Hypothalamus (tissue), 51 donors: Measurements from ENCODE around the gene NPAS4.
A peak's percentile ranks its signal among the peaks of the same experiment; 100 is the strongest.
"Not testable (repeated sequence)": the region's sequence is repeated elsewhere in the genome, so short reads cannot be mapped to it uniquely, and the experiment has no call there.

Experiments
- DNase-seq, 51 donors: peaks; one replicate each; lab custom pipeline; 2025; lab: John Stamatoyannopoulos, UW

Gene NPAS4

DNA sequence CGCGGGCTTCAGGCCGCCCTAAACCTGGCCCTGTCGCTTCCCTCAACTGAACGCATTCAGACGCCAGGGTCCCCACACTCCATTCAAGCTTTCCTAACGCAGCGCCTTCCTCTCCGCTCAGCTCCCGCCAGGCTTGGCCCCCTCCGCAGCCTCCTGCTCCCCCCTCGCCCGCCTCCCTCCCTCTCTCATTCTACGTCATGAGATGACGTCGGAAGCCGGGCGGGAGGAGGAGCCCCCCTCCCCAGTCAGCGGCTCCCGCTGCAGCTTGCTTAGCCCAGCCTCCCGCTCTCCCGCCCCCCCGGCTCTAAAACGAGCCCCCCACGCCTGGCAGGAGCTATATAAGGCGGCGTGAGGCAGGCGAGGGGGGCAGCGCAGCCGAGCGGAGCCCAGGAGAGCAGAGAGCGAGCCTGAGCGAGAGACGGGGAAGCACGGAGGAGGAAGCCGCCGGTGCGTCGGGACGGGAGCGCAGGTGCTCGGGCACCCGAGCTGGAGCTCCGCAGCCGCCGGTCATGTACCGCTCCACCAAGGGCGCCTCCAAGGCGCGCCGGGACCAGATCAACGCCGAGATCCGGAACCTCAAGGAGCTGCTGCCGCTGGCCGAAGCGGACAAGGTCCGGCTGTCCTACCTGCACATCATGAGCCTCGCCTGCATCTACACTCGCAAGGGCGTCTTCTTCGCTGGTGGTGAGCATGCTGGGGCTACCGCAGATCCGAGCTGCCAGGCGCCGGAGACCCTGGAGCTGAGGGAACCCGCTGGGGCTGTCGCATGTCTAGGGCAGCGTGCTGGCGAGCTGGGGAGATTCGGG is at the start of gene NPAS4:
TSS of gene NPAS4 (plus strand) at position 365 of the 806 bp plus-strand sequence. CDS start at position 510, 145 bp downstream.
- DNase-seq, result peak in 21 of 51 donors; percentile 8 to 71 (median 46)

DNA sequence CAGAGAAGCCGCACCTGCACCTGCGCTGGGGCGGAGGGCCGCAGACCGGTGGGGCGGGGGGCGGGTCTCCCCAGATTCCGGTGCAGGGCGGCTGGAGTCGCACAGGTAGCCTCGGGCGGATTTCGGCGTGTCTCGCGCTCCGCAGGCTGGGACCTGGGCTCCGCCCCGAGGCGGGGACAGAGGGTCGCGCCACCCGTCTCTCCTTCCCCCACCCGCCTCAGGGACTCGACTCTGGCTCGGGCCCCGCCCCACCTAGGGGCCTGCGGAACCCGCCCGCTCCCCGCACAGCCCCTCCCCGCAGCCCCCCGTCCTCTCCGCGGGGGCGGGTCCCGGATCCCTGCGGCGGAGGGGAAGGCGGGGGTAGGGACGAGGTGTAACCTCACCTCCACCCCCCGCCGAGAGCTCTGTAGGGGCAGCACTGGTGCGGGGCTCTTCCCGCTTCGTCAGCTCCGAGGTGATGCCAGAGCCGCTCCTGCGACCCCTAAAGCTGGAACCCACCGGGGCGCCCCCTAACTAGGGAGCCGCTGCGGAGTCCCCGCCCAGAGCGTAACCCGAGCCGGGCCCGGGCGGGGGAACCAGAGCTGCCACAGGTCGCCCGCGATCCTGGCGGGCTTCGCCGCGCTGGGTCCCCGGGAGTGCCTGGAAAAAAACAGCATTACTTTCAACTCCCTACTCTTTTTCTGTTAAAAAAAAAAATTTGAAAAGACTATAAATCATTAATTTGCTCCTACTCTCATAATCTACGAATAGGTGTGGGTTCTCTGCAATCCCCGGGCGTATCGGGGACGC is 49.0 kb upstream of the NPAS4 start, which contains the start of gene SLC29A2:
TSS of gene SLC29A2 (minus strand) at position 134 of the 789 bp plus-strand sequence. CDS start 169 bp downstream, outside the sequence.
- DNase-seq, result peak in 26 of 51 donors; percentile 6 to 70 (median 48)

DNA sequence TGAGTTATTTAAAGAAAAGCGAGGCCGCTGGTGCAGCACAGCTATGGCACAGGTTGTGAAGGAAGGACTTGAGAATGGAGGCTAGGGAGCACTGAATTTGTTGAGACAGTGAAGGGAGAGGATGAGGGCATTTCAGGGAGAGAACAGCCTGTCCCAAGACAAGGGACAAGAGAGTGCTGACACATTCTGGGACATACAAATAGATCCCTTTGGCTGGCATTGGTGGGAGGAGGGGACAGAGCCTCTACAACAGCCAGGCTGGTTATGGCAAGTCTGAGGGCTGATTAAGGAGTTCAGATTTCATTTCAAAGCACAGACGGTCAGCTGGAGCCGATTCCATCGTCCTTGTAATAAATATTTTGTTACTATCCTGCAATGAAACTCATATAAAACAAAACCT is 47.6 kb upstream of the NPAS4 start:
- peak in 16 of 51 donors; percentile 14 to 66 (median 28) for DNase-seq

DNA sequence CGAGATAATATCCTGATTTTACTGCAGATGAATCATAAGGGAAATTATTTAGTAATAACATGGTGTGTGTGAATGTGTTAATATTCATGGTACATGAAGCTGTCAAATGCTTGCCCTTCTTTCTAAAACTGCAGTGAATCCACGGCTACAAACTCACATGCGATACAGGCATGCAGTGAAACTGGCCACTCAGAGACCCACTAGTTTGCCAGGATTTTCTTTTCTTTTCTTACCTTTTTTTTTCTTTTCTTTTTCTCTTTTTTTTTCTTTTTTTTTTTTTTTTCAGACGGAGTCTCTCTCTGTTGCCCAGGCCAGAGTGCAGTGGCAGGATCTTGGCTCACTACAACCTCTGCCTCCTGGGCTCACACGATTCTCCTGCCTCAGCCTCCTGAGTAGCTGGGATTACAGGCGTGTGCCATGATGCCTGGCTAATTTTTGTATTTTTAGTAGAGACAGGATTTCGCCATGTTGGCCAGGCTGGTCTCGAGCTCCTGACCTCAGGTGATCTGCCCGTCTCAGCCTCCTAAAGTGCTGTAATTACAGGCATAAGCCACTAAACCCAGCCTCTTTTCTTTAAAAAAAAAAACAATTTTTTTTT is 47.0 kb upstream of the NPAS4 start:
- not testable (repeated sequence) for DNase-seq

DNA sequence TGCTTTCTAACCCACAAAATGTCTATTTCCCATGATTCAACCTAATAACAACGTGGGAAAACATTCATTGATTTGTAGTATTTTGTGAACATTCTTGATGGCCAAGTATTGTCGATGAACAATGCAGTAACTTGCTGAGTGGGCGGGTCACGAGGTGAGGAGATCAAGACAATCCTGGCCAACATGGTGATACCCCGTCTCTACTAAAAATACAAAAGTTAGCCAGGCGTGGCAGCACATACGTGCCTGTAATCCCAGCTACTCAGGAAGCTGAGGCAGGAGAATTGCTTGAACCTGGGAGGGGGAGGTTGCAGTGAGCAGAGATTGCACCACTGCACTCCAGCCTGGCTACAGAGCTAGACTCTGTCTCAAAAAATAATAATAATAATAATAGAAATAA is 40.6 kb upstream of the NPAS4 start:
- DNase-seq, result not testable (repeated sequence)

DNA sequence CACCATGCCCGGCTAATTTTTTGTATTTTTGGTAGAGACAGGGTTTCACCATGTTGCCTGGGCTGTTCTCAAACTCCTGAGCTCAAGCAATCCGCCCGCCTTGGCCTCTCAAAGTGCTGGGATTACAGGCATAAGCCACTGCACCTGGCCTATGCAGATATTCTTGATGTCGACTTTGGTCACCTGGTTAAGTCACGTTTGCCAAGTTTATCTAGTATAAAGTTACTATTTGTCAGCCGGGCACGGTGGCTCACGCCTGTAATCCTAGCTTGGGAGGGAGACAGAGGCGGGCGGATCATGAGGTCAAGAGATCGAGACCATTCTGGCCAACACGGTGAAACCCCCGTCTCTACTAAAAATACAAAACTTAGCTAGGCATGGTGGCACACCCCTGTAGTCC is 36.5 kb upstream of the NPAS4 start:
- DNase-seq, result not testable (repeated sequence)

DNA sequence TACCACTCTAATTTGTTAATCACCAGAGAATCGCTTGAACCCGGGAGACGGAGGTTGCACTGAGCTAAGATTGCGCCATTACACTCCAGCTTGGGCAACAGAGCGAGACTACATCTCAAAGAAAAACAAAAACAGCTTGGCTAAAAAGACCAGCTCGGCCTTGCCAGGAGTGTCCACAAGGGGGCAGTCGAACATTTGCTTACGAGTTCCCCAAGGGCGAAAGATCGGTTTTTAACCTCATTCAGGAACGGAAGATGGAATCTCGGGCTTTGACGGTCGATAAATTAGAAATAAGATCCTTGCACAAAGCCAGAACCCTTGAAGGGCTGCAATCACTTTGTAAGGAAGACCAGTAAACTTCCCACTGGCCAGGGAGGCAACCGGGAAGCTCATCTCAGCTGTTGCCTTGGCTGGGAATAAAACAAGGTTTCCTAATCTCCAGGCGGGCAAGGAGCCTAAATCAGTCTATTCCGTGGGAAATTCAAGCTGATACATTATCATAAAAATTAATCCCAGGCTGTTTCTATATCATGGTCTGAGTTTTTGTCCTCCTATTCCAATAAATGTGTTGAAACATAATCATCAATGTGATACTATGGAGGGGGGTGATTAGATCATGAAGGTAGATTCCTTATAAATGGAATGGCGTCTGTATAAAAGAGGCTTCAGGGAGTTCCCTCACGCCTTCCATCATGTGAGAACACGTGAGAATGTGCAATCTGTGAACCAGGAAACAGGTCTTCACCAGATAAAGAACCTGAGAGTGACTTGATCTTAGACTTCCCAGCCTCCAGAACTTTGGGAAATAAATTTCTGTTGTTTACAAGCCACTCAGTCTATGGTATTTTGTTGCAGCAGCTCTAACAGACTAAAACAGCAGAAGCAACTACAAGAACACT is 34.4 kb upstream of the NPAS4 start:
- peak in 43 of 51 donors; percentile 23 to 90 (median 63) for DNase-seq

DNA sequence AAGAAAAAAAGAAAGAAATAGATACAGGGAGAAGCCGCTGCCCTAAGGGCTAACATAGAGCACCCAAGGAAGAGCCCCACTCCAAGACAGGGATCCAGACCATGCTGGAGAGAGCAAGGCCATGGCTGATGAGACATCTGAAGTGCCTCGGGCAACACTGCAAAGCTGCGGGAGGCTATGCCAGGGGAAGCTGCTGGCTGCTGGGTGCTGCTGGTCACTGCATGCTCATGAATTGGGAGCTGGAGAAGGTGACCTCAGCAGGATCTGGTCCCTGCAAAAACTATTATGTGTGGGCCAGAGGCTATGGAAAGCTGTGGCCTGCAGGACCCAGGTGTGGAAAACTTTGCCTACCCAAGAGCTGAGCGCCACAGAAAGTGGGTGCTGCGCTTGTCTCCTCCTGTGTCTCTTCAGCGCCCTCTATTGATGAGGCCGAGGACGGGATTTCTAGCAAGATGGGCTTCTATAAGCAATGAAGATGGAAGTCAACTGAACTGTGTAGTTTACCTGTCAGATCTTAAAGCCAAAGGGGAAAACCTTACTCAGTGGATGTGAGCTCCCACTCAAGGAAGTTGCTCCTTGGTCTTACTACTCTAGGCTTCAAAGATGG is 32.0 kb upstream of the NPAS4 start:
- peak in 18 of 51 donors; percentile 5 to 59 (median 28) for DNase-seq

DNA sequence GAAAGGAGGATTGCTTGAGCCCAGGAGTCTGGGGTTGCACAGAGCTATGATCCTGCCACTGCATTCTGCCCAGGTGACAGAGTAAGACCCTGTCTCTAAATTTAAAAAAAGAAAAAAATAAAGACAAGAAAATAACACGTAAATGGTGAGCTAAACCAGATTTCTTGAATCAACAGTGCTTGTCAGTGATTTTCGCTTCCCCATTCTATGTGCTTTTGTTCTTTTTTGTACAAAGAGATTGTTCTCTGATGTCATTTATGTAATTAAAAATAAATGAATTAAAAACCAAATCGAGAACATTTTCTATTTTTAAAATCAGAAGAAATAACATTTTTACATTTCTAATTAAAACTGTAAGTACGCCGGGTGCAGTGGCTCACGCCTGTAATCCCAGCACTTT is 29.5 kb upstream of the NPAS4 start:
- DNase-seq, result no peak

DNA sequence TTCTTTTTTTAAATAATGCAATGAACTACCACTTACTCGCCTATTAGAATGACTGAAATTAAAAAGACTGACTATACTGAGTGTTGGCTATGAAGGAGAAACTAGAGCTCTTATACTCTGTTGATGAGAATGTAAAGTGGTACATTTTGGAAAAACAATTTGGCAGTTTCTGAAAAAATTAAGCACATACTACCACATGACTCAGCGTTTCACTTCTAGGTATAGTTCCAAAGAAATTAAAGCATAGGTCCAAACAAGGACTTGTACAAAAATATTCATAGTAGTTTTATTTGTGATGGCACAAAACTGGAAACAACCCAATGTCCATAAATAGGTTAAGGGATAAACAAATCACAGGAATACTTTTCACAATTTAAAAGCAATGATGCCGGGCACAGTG is 26.9 kb upstream of the NPAS4 start:
- DNase-seq, result no peak

DNA sequence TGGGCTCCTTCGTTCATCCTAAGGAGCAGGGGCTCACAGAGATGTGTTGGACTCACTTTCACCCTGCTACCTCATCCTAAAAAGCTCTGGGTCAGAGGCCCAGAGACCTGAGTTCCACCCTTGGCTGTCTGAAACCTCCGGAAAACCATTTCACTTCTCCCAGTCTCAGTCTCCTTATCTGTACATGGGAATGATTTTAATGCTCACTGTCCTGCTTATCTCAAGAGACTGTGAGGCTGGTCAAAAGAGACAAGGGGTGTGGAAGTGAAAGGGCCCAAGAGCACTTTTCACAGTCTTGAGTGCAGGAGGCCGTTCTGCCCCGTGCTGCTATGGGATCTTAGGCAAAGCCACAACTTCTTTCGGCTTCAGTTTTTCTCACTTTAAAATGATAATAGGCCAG is 13.2 kb upstream of the NPAS4 start:
- no peak for DNase-seq

DNA sequence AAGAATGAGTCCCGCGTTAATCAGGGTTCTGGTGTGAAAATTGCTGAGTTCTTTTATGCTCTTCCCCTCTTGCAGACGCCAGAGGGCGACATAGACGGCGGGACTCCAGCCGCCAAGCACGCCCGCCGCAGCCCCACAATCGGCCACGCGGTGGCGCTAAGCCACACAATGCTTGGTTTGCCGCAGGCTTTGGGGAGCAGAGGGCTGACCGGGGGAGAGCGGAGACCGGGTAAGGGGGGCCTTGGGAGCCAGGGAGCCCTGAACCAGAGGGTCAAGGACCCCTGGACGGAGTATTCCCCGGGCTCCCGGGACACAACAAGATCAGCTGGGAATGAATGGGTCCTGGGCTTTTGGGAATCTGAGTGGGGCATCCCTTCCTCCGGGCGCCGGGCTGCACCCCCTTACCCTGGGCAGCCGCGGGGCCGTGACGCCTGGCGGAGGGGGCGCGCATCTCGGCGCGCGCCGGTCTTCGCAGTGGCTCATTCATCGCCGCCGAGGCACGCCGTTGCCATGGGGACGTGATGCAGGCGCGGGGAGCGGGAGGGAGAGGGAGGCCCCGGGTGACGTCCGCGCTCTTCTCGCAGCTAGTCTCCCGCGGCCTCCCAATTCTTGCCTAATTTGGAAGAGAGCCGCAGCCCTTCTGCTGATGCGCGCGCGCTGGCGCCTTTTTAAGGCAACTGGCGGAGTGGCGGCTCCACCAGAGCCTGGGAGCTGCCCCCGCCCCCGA is 12.2 kb upstream of the NPAS4 start:
- peak; percentile 17 to 91 (median 78) for DNase-seq

DNA sequence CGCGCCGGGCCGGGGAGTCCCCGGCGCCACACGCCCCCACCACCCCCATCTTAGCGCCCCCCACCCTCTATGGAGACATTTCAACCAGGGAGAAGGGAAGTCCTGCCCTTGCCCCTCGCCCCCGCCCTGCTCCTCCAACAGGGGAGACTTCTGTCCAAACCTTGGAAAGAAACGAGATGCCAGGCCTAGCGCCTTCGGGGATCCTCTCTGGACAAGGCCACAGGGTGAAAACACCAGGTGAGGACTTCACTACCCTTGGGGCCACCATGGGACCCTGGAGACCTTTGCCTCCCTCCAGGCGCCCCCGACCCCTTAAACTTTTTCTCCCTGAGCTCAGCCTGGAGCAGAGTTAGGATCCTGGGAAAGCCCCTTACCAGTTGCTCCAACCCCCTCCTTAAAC is 11.6 kb upstream of the NPAS4 start:
- no peak for DNase-seq

DNA sequence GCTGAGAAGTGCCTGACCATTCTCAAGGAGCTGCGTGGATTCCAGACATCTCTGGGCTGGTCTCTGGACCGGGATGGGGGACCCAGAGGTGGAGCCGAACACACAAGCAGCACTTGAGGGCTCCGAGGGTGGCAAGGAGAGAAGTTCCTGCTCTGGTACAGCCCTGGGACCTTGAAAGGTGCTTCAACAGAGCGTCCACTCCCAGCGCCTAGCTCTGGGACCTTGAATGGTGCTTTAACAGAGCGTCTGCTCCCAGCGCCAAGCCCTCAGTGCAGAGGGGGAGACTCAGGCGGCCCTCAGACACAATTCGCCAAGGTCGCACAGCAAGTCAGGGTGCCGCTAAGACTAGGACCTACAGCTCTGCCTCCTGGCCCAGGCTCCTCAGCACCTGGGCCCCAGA is 10.6 kb upstream of the NPAS4 start:
- DNase-seq, result no peak

DNA sequence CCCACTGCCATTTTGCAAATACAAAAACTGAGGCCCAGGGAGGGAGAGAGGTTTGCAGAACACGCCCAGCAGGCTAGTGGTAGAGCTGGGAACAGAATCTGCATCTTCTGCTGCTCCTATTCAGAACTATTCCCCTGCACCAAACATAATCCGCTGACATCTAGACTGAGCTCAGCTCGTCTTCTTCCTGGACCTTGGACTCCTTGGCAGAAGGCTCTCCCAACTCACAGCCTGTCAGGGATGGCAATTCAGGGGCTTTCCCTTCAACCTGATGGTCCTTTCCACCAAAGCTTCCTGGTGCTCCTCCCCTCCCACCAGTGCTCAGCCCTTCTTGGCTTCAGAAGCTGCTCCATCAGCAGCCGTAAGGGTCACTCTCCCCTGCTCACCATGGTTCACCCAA is 9.5 kb upstream of the NPAS4 start:
- no peak for DNase-seq

DNA sequence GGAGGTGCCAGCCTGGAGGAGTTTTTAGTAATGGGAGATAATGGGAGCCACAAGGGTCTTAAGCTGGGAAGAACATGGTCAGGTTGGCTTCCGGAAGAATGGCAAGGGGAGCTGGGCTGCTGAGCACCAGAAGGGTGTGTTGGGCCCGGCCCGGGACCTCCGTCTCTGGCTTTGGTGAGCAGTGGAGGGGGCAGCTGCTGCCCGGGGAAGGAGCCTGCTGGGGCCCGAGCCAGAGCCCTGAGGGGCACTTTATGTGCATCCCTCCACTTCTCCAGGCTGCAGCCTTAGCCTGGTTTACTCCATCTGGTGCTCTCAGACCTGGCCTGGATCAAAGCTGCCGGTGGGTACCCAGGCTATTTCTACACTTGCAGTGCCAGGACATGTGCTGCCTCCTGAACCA is 8.7 kb upstream of the NPAS4 start:
- no peak for DNase-seq

DNA sequence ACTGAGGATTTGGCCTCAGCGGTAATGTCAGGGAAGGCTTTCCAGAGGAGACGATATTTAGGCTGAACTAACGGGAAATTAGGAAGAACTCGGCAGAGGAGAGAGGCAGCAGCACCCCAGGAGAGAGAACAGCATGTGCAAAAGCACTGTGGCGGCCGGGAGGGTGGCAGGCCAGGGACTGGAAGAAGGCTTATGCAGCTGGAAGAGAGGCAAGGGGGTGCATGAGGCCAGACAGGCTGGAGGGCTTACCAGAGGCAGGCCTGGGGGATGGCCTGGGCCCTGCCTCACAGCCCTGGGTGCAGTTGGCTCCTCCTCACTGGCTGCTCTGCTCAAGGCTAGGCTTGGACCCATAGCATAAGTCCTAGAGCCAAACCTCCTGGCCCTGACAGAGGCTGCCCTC is 7.7 kb upstream of the NPAS4 start:
- no peak for DNase-seq

DNA sequence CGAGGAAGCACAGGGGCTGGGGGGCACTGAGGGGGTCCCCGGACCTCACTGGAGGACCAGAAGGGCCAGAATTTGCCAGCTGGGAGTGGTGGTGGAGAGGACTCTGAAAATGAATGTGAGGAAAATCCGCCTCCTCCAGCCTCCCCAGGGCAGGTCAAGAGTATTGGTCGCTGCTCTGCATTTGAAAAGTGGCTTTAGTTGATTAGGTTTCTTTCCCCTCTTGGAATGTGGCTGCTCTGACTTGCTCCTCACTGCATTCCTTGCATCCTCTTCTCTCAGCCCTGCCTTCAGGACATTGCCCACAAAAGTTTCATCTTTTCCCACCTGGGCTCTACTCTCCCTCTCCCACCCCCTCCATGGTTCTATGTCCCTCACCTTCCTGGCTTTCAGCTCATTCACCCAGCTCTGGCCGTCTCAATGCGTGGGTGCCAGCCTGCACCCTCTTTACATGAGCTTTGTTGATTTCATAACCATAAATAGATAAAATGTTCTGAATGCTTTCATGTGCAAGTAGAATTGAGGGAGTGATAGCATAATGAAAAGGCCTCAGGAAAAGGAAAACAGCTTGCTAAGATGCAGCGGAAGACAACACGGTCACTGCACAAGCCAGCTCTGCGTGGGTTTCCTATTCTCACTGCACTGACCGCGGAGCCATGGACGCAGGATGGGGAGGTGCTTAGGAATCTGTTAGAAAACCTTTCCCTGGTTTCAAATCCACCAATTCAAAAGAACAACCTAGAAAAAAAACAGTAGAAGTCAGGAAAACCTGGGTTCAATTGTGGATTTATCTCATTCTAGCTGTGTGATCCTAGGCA is 6.5 kb upstream of the NPAS4 start:
- DNase-seq, result no peak
